ENCODE measurements around the gene VPS26A. TPM values are rescaled to one million over a fixed set of nuclear protein-coding genes. Genes with fewer than 3 reads are reported as not detected.

Gene VPS26A
- total RNA-seq, 1 donor: 41.3 TPM

GRCh38 chr10:69151984-69152383, 28.0 kb downstream of the VPS26A start:
- no peak for TF ChIP-seq CTCF (IDR thresholded peaks at IDR 0.05; ENCODE audit: extremely low read depth, low read depth, low read length)

GRCh38 chr10:69153227-69153626, 29.2 kb downstream of the VPS26A start:
- Histone ChIP-seq H3K4me1 (ENCODE audit: insufficient read depth, low read length) (no peaks in the 10 kb centered on the region), H2AFZ (ENCODE audit: low read length) (no peak overlapping the region), H3K27ac (ENCODE audit: low read depth, low read length) (no peak overlapping the region), H4K20me1 (ENCODE audit: insufficient read depth, low read length) (peaks cover 9% of the 10 kb centered on the region), H3K4me3 (ENCODE audit: insufficient read depth, low read length) (no peak overlapping the region), H3K36me3 (ENCODE audit: insufficient read depth, low read length) (peaks cover 10% of the 10 kb centered on the region), H3K27me3 (ENCODE audit: insufficient read depth, low read length) (no peaks in the 10 kb centered on the region), H3K79me2 (ENCODE audit: insufficient read depth, low read length) (peaks cover 83% of the 10 kb centered on the region), H3K9me3 (ENCODE audit: low read depth, low read length) (no peaks in the 10 kb centered on the region), H3K4me2 (ENCODE audit: insufficient read depth, low read length) (no peak overlapping the region)
- TF ChIP-seq CTCF (IDR thresholded peaks at IDR 0.05; ENCODE audit: extremely low read depth, low read depth, low read length): no peak
- no peak for DNase-seq (ENCODE audit: insufficient read length, low spot score, missing footprints)

More at GRCh38 chr10:69151984-69152383, 28.0 kb downstream of the VPS26A start:
- H3K27me3 ChIP-seq (ENCODE audit: insufficient read depth, low read length): no peaks in the 10 kb centered on the region
- H3K4me2 ChIP-seq (ENCODE audit: insufficient read depth, low read length): no peak overlapping the region
- H3K79me2 ChIP-seq (ENCODE audit: insufficient read depth, low read length): peaks cover 86% of the 10 kb centered on the region
- H3K4me3 ChIP-seq (ENCODE audit: insufficient read depth, low read length): no peak overlapping the region
- H3K36me3 ChIP-seq (ENCODE audit: insufficient read depth, low read length): no peaks in the 10 kb centered on the region
- peaks cover 9% of the 10 kb centered on the region for H4K20me1 ChIP-seq (ENCODE audit: insufficient read depth, low read length)
- no peak for DNase-seq (ENCODE audit: insufficient read length, low spot score, missing footprints)
- no peak overlapping the region for H3K27ac ChIP-seq (ENCODE audit: low read depth, low read length)
- no peak overlapping the region for H2AFZ ChIP-seq (ENCODE audit: low read length)
- H3K4me1 ChIP-seq (ENCODE audit: insufficient read depth, low read length): no peaks in the 10 kb centered on the region
- no peaks in the 10 kb centered on the region for H3K9me3 ChIP-seq (ENCODE audit: low read depth, low read length)

- no peak for TF ChIP-seq CTCF (IDR thresholded peaks at IDR 0.05; ENCODE audit: extremely low read depth, low read depth, low read length)
- Histone ChIP-seq H4K20me1 (ENCODE audit: insufficient read depth, low read length) (peaks cover 2% of the 10 kb centered on the region), H3K27ac (ENCODE audit: low read depth, low read length) (peak overlapping the region; percentile 29), H3K9me3 (ENCODE audit: low read depth, low read length) (no peaks in the 10 kb centered on the region), H3K4me1 (ENCODE audit: insufficient read depth, low read length) (no peaks in the 10 kb centered on the region), H3K27me3 (ENCODE audit: insufficient read depth, low read length) (no peaks in the 10 kb centered on the region), H3K4me2 (ENCODE audit: insufficient read depth, low read length) (no peak overlapping the region), H3K4me3 (ENCODE audit: insufficient read depth, low read length) (no peak overlapping the region), H3K79me2 (ENCODE audit: insufficient read depth, low read length) (peaks cover 29% of the 10 kb centered on the region), H3K36me3 (ENCODE audit: insufficient read depth, low read length) (peaks cover 31% of the 10 kb centered on the region), H2AFZ (ENCODE audit: low read length) (no peak overlapping the region)
- DNase-seq (ENCODE audit: insufficient read length, low spot score, missing footprints): peak; percentile 61
These were observed 36.8 kb downstream of the VPS26A start for GRCh38 chr10:69160809-69161241.

- H3K27ac ChIP-seq (ENCODE audit: low read depth, low read length): no peak overlapping the region
- H3K4me1 ChIP-seq (ENCODE audit: insufficient read depth, low read length): no peaks in the 10 kb centered on the region
- peaks cover 40% of the 10 kb centered on the region for H3K36me3 ChIP-seq (ENCODE audit: insufficient read depth, low read length)
- no peaks in the 10 kb centered on the region for H3K9me3 ChIP-seq (ENCODE audit: low read depth, low read length)
- H2AFZ ChIP-seq (ENCODE audit: low read length): no peak overlapping the region
- H3K4me3 ChIP-seq (ENCODE audit: insufficient read depth, low read length): no peak overlapping the region
- no peak for DNase-seq (ENCODE audit: insufficient read length, low spot score, missing footprints)
- H3K79me2 ChIP-seq (ENCODE audit: insufficient read depth, low read length): peaks cover 2% of the 10 kb centered on the region
- no peaks in the 10 kb centered on the region for H3K27me3 ChIP-seq (ENCODE audit: insufficient read depth, low read length)
- H3K4me2 ChIP-seq (ENCODE audit: insufficient read depth, low read length): no peak overlapping the region
- no peak for TF ChIP-seq CTCF (IDR thresholded peaks at IDR 0.05; ENCODE audit: extremely low read depth, low read depth, low read length)
- H4K20me1 ChIP-seq (ENCODE audit: insufficient read depth, low read length): no peaks in the 10 kb centered on the region
These were observed 44.5 kb downstream of the VPS26A start for GRCh38 chr10:69168493-69168892.
